A549 (cell line): ENCODE results near the gene WEE2. TPM values are rescaled to one million over a fixed set of nuclear protein-coding genes. Genes with fewer than 3 reads are reported as not detected.

Experiments used
- ATAC-seq, 2 experiments: fragments of 200-7000 bp in 1 of 2; fragments of >200 bp in 1 of 2; cut with Nextera tagmentation in 1 of 2; cut with Tn5 transposase in 1 of 2; 3 replicates each; pipeline versions ENCODE4 v1.8.0 to v1.9.1; 2018 to 2020; ENCODE audit warnings: mild to moderate bottlenecking in 1 of 2, moderate library complexity in 1 of 2
- CTCF ChIA-PET: fragments of 300-600 bp; sonication (Branson Sonifier 250); formaldehyde crosslinking; extraction: SDS; loops from one replicate; lab custom pipeline; 2021; ENCODE audit warnings: antibody characterized with exemption, inconsistent platforms; lab: Yijun Ruan, JAX
- POLR2A ChIA-PET: fragments of 350-600 bp; formaldehyde crosslinking; extraction: SDS; loops from one replicate; lab custom pipeline; 2021; ENCODE audit warnings: antibody characterized with exemption, inconsistent platforms; lab: Yijun Ruan, JAX
- DNase-seq, 2 experiments: peaks; one replicate each; pipeline versions ENCODE4 v3.0.0 to v3.0.0-alpha.2; 2011 to 2016; ENCODE audit warnings: low read depth in 1 of 2, low spot score in 1 of 2
- FAIRE-seq: peaks from 2 replicates; lab custom pipeline; 2011; peaks lifted over from hg19 to GRCh38; lab: Jason Lieb, UNC
- H3K27ac ChIP-seq, 2 experiments: fragments of >200 bp; sonication (Bioruptor Twin); formaldehyde crosslinking; 3 replicates each; pipeline ENCODE4 v1.5.1; 2016 to 2017
- H3K4me1 ChIP-seq: fragments of >200 bp; sonication (Bioruptor Twin); formaldehyde crosslinking; 3 replicates; pipeline ENCODE4 v1.6.1; 2016
- H3K4me2 ChIP-seq: fragments of >200 bp; sonication (Bioruptor Twin); formaldehyde crosslinking; 3 replicates; pipeline ENCODE4 v1.6.1; 2016
- H3K4me3 ChIP-seq: fragments of >200 bp; sonication (Bioruptor Twin); formaldehyde crosslinking; 3 replicates; pipeline ENCODE4 v1.5.1; 2016
- H3K9me3 ChIP-seq: fragments of >200 bp; sonication (Bioruptor Twin); formaldehyde crosslinking; 3 replicates; pipeline ENCODE4 v1.6.1; 2016
- ATOH8 ChIP-seq: fragments of 250-450 bp; sonication (Bioruptor Pico); IDR thresholded peaks from 2 replicates; pipeline ENCODE4 v1.5.0; 2020; ENCODE audit warnings: low read depth, mild to moderate bottlenecking, moderate library complexity
- BCL3 ChIP-seq: fragments of >200 bp; sonication (Bioruptor Twin); formaldehyde crosslinking; IDR thresholded peaks from 3 replicates; pipeline ENCODE4 v1.6.1; 2016
- BHLHE40 ChIP-seq: IDR thresholded peaks from 2 replicates; pipeline ENCODE4 v1.6.1; 2012; ENCODE audit warnings: low read depth, low read length, inconsistent platforms
- CEBPB ChIP-seq, 2 experiments: fragments of >200 bp in 1 of 2; sonication (Bioruptor Twin) in 1 of 2; formaldehyde crosslinking in 1 of 2; IDR thresholded peaks; 2 replicates each; pipeline ENCODE4 v1.6.1; 2012 to 2016
- CTCF ChIP-seq: fragments of >200 bp; sonication (Bioruptor Twin); formaldehyde crosslinking; IDR thresholded peaks from 3 replicates; pipeline ENCODE4 v1.5.1; 2016
- E2F6 ChIP-seq: IDR thresholded peaks from 2 replicates; pipeline ENCODE4 v1.6.1; 2012; ENCODE audit warnings: low read depth, borderline replicate concordance
- EHF ChIP-seq: fragments of 250-450 bp; sonication (Bioruptor Pico); IDR thresholded peaks from 2 replicates; pipeline ENCODE4 v1.5.0; 2020; ENCODE audit warnings: mild to moderate bottlenecking
- EHMT2 ChIP-seq: fragments of 200-600 bp; sonication (generic); IDR thresholded peaks from 2 replicates; pipeline ENCODE4 v1.6.1; 2016; ENCODE audit warnings: antibody characterized with exemption, low read depth, mild to moderate bottlenecking, moderate library complexity
- EP300 ChIP-seq, 2 experiments: fragments of >200 bp; sonication (Bioruptor Twin); formaldehyde crosslinking; IDR thresholded peaks; 2 replicates in 1 of 2; 3 replicates in 1 of 2; pipeline ENCODE4 v1.6.1; 2016 to 2017
- FOSL2 ChIP-seq, 2 experiments: fragments of 450-650 bp in 1 of 2; fragments of >200 bp in 1 of 2; sonication (Bioruptor Twin) in 1 of 2; formaldehyde crosslinking; IDR thresholded peaks; 2 replicates each; pipeline versions ENCODE4 v1.5.0 to v1.6.1; 2016 to 2020; ENCODE audit warnings: mild to moderate bottlenecking in 1 of 2, moderate library complexity in 1 of 2
- FOXS1 ChIP-seq: fragments of 250-450 bp; sonication (Bioruptor Pico); IDR thresholded peaks from 2 replicates; pipeline ENCODE4 v1.5.0; 2020; ENCODE audit warnings: mild to moderate bottlenecking, moderate library complexity
- GATA3 ChIP-seq: IDR thresholded peaks from 2 replicates; pipeline ENCODE4 v1.6.1; 2012; ENCODE audit warnings: borderline replicate concordance
- HEYL ChIP-seq: fragments of 250-450 bp; sonication (Bioruptor Pico); IDR thresholded peaks from 2 replicates; pipeline ENCODE4 v1.8.0; 2021; ENCODE audit warnings: mild to moderate bottlenecking, moderate library complexity
- HOXA7 ChIP-seq: fragments of 250-450 bp; sonication (Bioruptor Pico); IDR thresholded peaks from 2 replicates; pipeline ENCODE4 v1.5.0; 2020; ENCODE audit warnings: mild to moderate bottlenecking, moderate library complexity
- JUN ChIP-seq, 2 experiments: fragments of >200 bp; sonication (Bioruptor Twin); formaldehyde crosslinking; IDR thresholded peaks; 2 replicates in 1 of 2; 3 replicates in 1 of 2; pipeline ENCODE4 v1.6.1; 2016 to 2017
- KDM1A ChIP-seq: fragments of 200-600 bp; sonication (generic); IDR thresholded peaks from 2 replicates; pipeline ENCODE4 v1.6.1; 2016; ENCODE audit warnings: low read depth, mild to moderate bottlenecking
- KDM5A ChIP-seq: fragments of 200-600 bp; sonication (generic); IDR thresholded peaks from 2 replicates; pipeline ENCODE4 v1.6.1; 2016; ENCODE audit warnings: antibody characterized with exemption, mild to moderate bottlenecking
- NFE2L2 ChIP-seq: fragments of 150-350 bp; conservative IDR thresholded peaks from 2 replicates; pipeline ENCODE4 v1.6.1; 2014; ENCODE audit warnings: low read length
- PHF8 ChIP-seq: fragments of 200-600 bp; sonication (generic); IDR thresholded peaks from 2 replicates; pipeline ENCODE4 v1.6.1; 2016; ENCODE audit warnings: low read depth, mild to moderate bottlenecking, antibody characterized with exemption, moderate library complexity, borderline replicate concordance
- RCOR1 ChIP-seq: fragments of 150-350 bp; IDR thresholded peaks from 2 replicates; pipeline ENCODE4 v1.6.1; 2014; ENCODE audit warnings: antibody characterized with exemption, low read length, low read depth
- RFX5 ChIP-seq: fragments of 450-650 bp; IDR thresholded peaks from 2 replicates; pipeline ENCODE4 v1.7.1; 2014; ENCODE audit warnings: antibody characterized with exemption, mild to moderate bottlenecking, moderate library complexity
- RNF2 ChIP-seq: fragments of 200-600 bp; sonication (generic); IDR thresholded peaks from 2 replicates; pipeline ENCODE4 v1.6.1; 2016; ENCODE audit warnings: low read depth, mild to moderate bottlenecking, antibody characterized with exemption, moderate library complexity, borderline replicate concordance
- TFCP2L1 ChIP-seq: fragments of 250-450 bp; sonication (Bioruptor Pico); IDR thresholded peaks from 2 replicates; pipeline ENCODE4 v1.5.0; 2021; ENCODE audit warnings: mild to moderate bottlenecking
- TP53 ChIP-seq: fragments of 250-450 bp; sonication (Bioruptor Pico); IDR thresholded peaks from 2 replicates; pipeline ENCODE4 v1.5.0; 2021; ENCODE audit warnings: mild to moderate bottlenecking, moderate library complexity
- USF2 ChIP-seq: fragments of 450-650 bp; IDR thresholded peaks from 2 replicates; pipeline ENCODE4 v1.6.1; 2014; ENCODE audit warnings: antibody characterized with exemption
- ZFP36 ChIP-seq: fragments of 450-650 bp; IDR thresholded peaks from 2 replicates; pipeline ENCODE4 v1.6.1; 2014; ENCODE audit warnings: borderline replicate concordance; ENCODE audit not compliant: partially characterized antibody
- ZNF302 ChIP-seq: fragments of 250-450 bp; sonication (Bioruptor Pico); IDR thresholded peaks from 2 replicates; pipeline ENCODE4 v1.9.0; 2021; ENCODE audit warnings: inconsistent platforms, mild to moderate bottlenecking, moderate library complexity
- WGBS: methylation state at CpG from one replicate; pipeline ENCODE4 v1.1.6; 2017; ENCODE audit errors: missing lambda C conversion rate; 5-methylcytosine and 5-hydroxymethylcytosine counted together
- polyA plus RNA-seq, 4 experiments: library from polyadenylated mRNA; depleted of rRNA in 3 of 4; stranded (reverse); fragments of >200 nt; fragmentation: RNase III in 1 of 4; extraction: RNeasy Plus Mini Kit Qiagen cat#74134 plus additional on column Dnase treatment in 1 of 4; gene quantifications; 2 replicates in 3 of 4; 3 replicates in 1 of 4; pipeline ENCODE4 v1.2.3, GENCODE V29; 2011 to 2017

The WEE2 gene
- polyA plus RNA-seq, 2 of the 4 experiments (the other 2 are of a cell fraction), result not detected

- DNase-seq (peak in 1 of 2 experiments; percentile 33), ATAC-seq (no peak; a peak in 1 of 6 replicates), FAIRE-seq (no peak)
- ChIA-PET CTCF (interaction anchor here (0.7 to 4.2 kb wide), 32 partner anchors 8 to 722 kb away, joined by 3 to 30 read pairs (median 4); partner anchors contain the start of genes DENND11, MRPS33 and WEE2), POLR2A (interaction anchor here (0.5 to 1.8 kb wide), 8 partner anchors 9 to 253 kb away, joined by 3 to 16 read pairs (median 4); partner anchors contain the start of gene DENND11)
- Histone ChIP-seq H3K4me1 (peaks cover 23% of the 10 kb centered on the region; the same call in 2 of the 3 replicates), H3K9me3 (no peaks in the 10 kb centered on the region), H3K27ac (peak overlapping the region; percentile 81 to 87), H3K4me2 (peak overlapping the region; percentile 77), H3K4me3 (peak overlapping the region; percentile 85)
- peak; percentile 65 to 69; a peak in 3 of 4 replicates for TF ChIP-seq CEBPB (IDR thresholded peaks at IDR 0.05)
- no peak for TF ChIP-seq EHMT2
- no peak for TF ChIP-seq TFCP2L1 (CRISPR knock-in tag)
- no peak for TF ChIP-seq FOSL2 (IDR thresholded peaks at IDR 0.05)
- TF ChIP-seq FOSL2 (CRISPR knock-in tag; IDR thresholded peaks at IDR 0.05), result no peak
- no peak for TF ChIP-seq KDM5A
- no peak for TF ChIP-seq JUN (IDR thresholded peaks at IDR 0.05)
- 44% methylated on average over 11 of the region's 11 CpGs for WGBS
Measured at GRCh38 chr7:141737118-141737835, 29.1 kb downstream of the WEE2 start.

- POLR2A ChIA-PET, result interaction anchor here (0.5 to 1.8 kb wide), 16 partner anchors 10 to 723 kb away, joined by 3 to 16 read pairs (median 6); partner anchors contain the start of genes AGK, DENND11 and MRPS33
- peak; percentile 78 for FAIRE-seq
- Histone ChIP-seq H3K9me3 (no peaks in the 10 kb centered on the region), H3K4me2 (peak within 1 kb of the TSS; percentile 85), H3K4me3 (peak within 1 kb of the TSS; percentile 85), H3K4me1 (peaks cover 23% of the 10 kb centered on the region; the same call in 2 of the 3 replicates), H3K27ac (peak within 1 kb of the TSS; percentile 88 to 92)
- 2% methylated on average over 45 of the region's 46 CpGs for WGBS
- CTCF ChIA-PET, result interaction anchor here (0.6 to 4.2 kb wide), 35 partner anchors 9 to 722 kb away, joined by 3 to 30 read pairs (median 6); partner anchors contain the start of genes DENND11, MRPS33 and WEE2
- peak; percentile 96 to 98 for ATAC-seq
- peak; percentile 85 to 98 for DNase-seq
- TF ChIP-seq GATA3, result peak; percentile 59; the same call in 1 of the 2 replicates
- TF ChIP-seq BCL3, result peak; percentile 75; the same call in 2 of the 3 replicates
- no peak for TF ChIP-seq EP300 (IDR thresholded peaks at IDR 0.05)
- 0 out of 2 replicates have a peak, but pooled peaks have one; percentile 41 for TF ChIP-seq E2F6
- TF ChIP-seq ZNF302 (CRISPR knock-in tag), result no peak
- no peak for TF ChIP-seq RCOR1
- TF ChIP-seq FOSL2 (IDR thresholded peaks at IDR 0.05), result no peak
- no peak for TF ChIP-seq FOSL2 (CRISPR knock-in tag; IDR thresholded peaks at IDR 0.05)
- peak; percentile 65; the same call in 1 of the 2 replicates for TF ChIP-seq EHF (CRISPR knock-in tag)
- 0 out of 2 replicates have a peak, but pooled peaks have one; percentile 16 for TF ChIP-seq KDM1A
- TF ChIP-seq HEYL (CRISPR knock-in tag), result no peak
- no peak for TF ChIP-seq BHLHE40
- 0 out of 2 replicates have a peak, but pooled peaks have one; percentile 9 for TF ChIP-seq USF2
- TF ChIP-seq CTCF, result peak; percentile 95
- TF ChIP-seq PHF8, result peak; percentile 97; the same call in 1 of the 2 replicates
- TF ChIP-seq ATOH8 (CRISPR knock-in tag), result no peak
- TF ChIP-seq FOXS1 (CRISPR knock-in tag), result 0 out of 2 replicates have a peak, but pooled peaks have one; percentile 47
- TF ChIP-seq ZFP36, result no peak
- 0 out of 2 replicates have a peak, but pooled peaks have one; percentile 11 for TF ChIP-seq RFX5
- TF ChIP-seq TP53 (CRISPR knock-in tag), result 0 out of 2 replicates have a peak, but pooled peaks have one; percentile 32
- TF ChIP-seq JUN (IDR thresholded peaks at IDR 0.05), result peak; percentile 91 to 97
- no peak for TF ChIP-seq HOXA7 (CRISPR knock-in tag)
- no peak for TF ChIP-seq NFE2L2
- no peak for TF ChIP-seq RNF2
Measured at GRCh38 chr7:141737836-141738591, 29.9 kb downstream of the WEE2 start, which contains the start of gene SSBP1. Gene SSBP1 (plus strand): TSS chr7:141738358. CDS start chr7:141739167, 809 bp downstream.
